Measurements from ENCODE around the gene MBP.
A peak's percentile ranks its signal among the peaks of the same experiment; 100 is the strongest.

Gene MBP

GRCh38 chr18:77003316-77003715, 129.3 kb downstream of the MBP start:
- peaks cover 0 to 11% (median 0%) of the 10 kb centered on the region in 3 donors for H3K36me3 ChIP-seq
- TF ChIP-seq CTCF (IDR thresholded peaks at IDR 0.05), result no peak
- peaks cover 0 to 6% (median 0%) of the 10 kb centered on the region in 4 donors for H3K4me1 ChIP-seq
- no peaks in the 10 kb centered on the region for H3K9me3 ChIP-seq
- H3K4me3 ChIP-seq, result no peak overlapping the region
- no peaks in the 10 kb centered on the region for H3K27me3 ChIP-seq
- H3K27ac ChIP-seq, result no peak overlapping the region
- DNase-seq, result no peak
- intact Hi-C loops (cut with DNase I; ENCODE audit: low total_unique reads), result loop anchor here (5.0 kb wide), 1 partner anchor 204 kb away; no protein-coding TSS in a partner anchor

GRCh38 chr18:77002496-77002895, 130.1 kb downstream of the MBP start:
- DNase-seq, result no peak
- no peaks in the 10 kb centered on the region for H3K9me3 ChIP-seq
- no peak for TF ChIP-seq CTCF (IDR thresholded peaks at IDR 0.05)
- peaks cover 0 to 6% (median 0%) of the 10 kb centered on the region in 4 donors for H3K4me1 ChIP-seq
- no peaks in the 10 kb centered on the region for H3K27me3 ChIP-seq
- no peak overlapping the region for H3K27ac ChIP-seq
- H3K36me3 ChIP-seq, result peaks cover 0 to 6% (median 0%) of the 10 kb centered on the region in 3 donors
- H3K4me3 ChIP-seq, result no peak overlapping the region
- intact Hi-C loops (cut with DNase I; ENCODE audit: low total_unique reads), result loop anchor here (5.0 kb wide), 1 partner anchor 205 kb away; no protein-coding TSS in a partner anchor

GRCh38 chr18:77001979-77002378, 130.6 kb downstream of the MBP start:
- DNase-seq, result no peak
- Histone ChIP-seq H3K27ac (no peak overlapping the region), H3K4me3 (no peak overlapping the region), H3K27me3 (no peaks in the 10 kb centered on the region), H3K36me3 (peaks cover 0 to 6% (median 0%) of the 10 kb centered on the region in 3 donors), H3K9me3 (no peaks in the 10 kb centered on the region), H3K4me1 (peaks cover 0 to 6% (median 0%) of the 10 kb centered on the region in 4 donors)
- no peak for TF ChIP-seq CTCF (IDR thresholded peaks at IDR 0.05)
- intact Hi-C loops (cut with DNase I; ENCODE audit: low total_unique reads), result loop anchor here (5.0 kb wide), 1 partner anchor 205 kb away; no protein-coding TSS in a partner anchor

- DNase-seq, result no peak
- no peak overlapping the region for H3K27ac ChIP-seq
Measured at GRCh38 chr18:77001041-77001440, 131.5 kb downstream of the MBP start.

GRCh38 chr18:77000527-77000926, 132.1 kb downstream of the MBP start:
- H3K4me1 ChIP-seq, result peaks cover 0 to 6% (median 0%) of the 10 kb centered on the region in 4 donors
- H3K27ac ChIP-seq, result no peak overlapping the region
- H3K9me3 ChIP-seq, result no peaks in the 10 kb centered on the region
- H3K27me3 ChIP-seq, result no peaks in the 10 kb centered on the region
- peaks cover 0 to 6% (median 0%) of the 10 kb centered on the region in 3 donors for H3K36me3 ChIP-seq
- peak; percentile 90 to 97 for TF ChIP-seq CTCF (IDR thresholded peaks at IDR 0.05)
- no peak for DNase-seq
- intact Hi-C loops (cut with DNase I; ENCODE audit: low total_unique reads), result loop anchor here (5.0 kb wide), 1 partner anchor 207 kb away; no protein-coding TSS in a partner anchor
- peak overlapping the region in 1 of 2 donors; percentile 27 for H3K4me3 ChIP-seq

More at GRCh38 chr18:77001041-77001440, 131.5 kb downstream of the MBP start:
- H3K36me3 ChIP-seq, result peaks cover 0 to 6% (median 0%) of the 10 kb centered on the region in 3 donors
- no peak for TF ChIP-seq CTCF (IDR thresholded peaks at IDR 0.05)
- no peak overlapping the region for H3K4me3 ChIP-seq
- peaks cover 0 to 6% (median 0%) of the 10 kb centered on the region in 4 donors for H3K4me1 ChIP-seq
- intact Hi-C loops (cut with DNase I; ENCODE audit: low total_unique reads), result loop anchor here (5.0 kb wide), 1 partner anchor 206 kb away; no protein-coding TSS in a partner anchor
- no peaks in the 10 kb centered on the region for H3K27me3 ChIP-seq
- no peaks in the 10 kb centered on the region for H3K9me3 ChIP-seq
